Esophagus squamous epithelium (tissue), 5 donors: ENCODE data around the gene OXTR. TPM values are rescaled to one million over a fixed set of nuclear protein-coding genes. Genes with fewer than 3 reads are reported as not detected.

Source experiments
- DNase-seq: peaks from one replicate; lab custom pipeline; 2025; lab: John Stamatoyannopoulos, UW
- H3K27ac ChIP-seq, 4 donors: fragments of 200-600 bp; sonication (generic); one replicate each; pipeline ENCODE4 v1.5.1; 2016 to 2019; ENCODE audit warnings: mild to moderate bottlenecking in 1 of 4
- H3K27me3 ChIP-seq, 4 donors: fragments of 200-600 bp; sonication (generic); 1 replicate in 3 of 4; 2 replicates in 1 of 4; pipeline versions ENCODE4 v1.5.1 to v1.6.0; 2017 to 2021; ENCODE audit warnings: antibody characterized with exemption in 1 of 4
- H3K36me3 ChIP-seq, 3 donors: fragments of 200-600 bp; sonication (generic); one replicate each; pipeline ENCODE4 v1.5.1; 2016 to 2019
- H3K4me1 ChIP-seq, 3 donors: fragments of 200-600 bp; sonication (generic); one replicate each; pipeline ENCODE4 v1.5.1; 2017 to 2019
- H3K4me3 ChIP-seq, 4 donors: fragments of 200-600 bp; sonication (generic); 1 replicate in 3 of 4; 2 replicates in 1 of 4; pipeline ENCODE4 v1.5.1; 2016 to 2019; ENCODE audit warnings: mild to moderate bottlenecking in 2 of 4, moderate library complexity in 1 of 4
- H3K9me3 ChIP-seq, 3 donors: fragments of 200-600 bp; sonication (generic); one replicate each; pipeline ENCODE4 v1.5.1; 2016 to 2019
- POLR2A ChIP-seq, 4 donors: fragments of 450-650 bp; IDR thresholded peaks; one replicate each; pipeline ENCODE4 v1.6.1; 2017; ENCODE audit warnings: antibody characterized with exemption in 4 of 4, mild to moderate bottlenecking in 4 of 4, moderate library complexity in 3 of 4
- WGBS, 2 donors: methylation state at CpG; one replicate each; pipeline ENCODE4 v1.1.5; 2018; 5-methylcytosine and 5-hydroxymethylcytosine counted together
- intact Hi-C: fragments of 100-400 bp; cut with DNase I; formaldehyde crosslinking; loops from one replicate; pipeline ENCODE4 v1.15.0; 2022
- total RNA-seq, 4 donors: library from RNA; depleted of rRNA; stranded (reverse); fragments of >200 nt; gene quantifications; one replicate each; pipeline ENCODE4 v1.1.0, GENCODE V29; 2016
- TF ChIP-seq, protein P1 (sequence below), 6 experiments: fragments of 450-650 bp in 4 of 6; fragments of 200-600 bp in 2 of 6; sonication (generic) in 2 of 6; IDR thresholded peaks; one replicate each; pipeline ENCODE4 v1.5.1; 2016 to 2019; ENCODE audit warnings: antibody characterized with exemption in 6 of 6, mild to moderate bottlenecking in 4 of 6, moderate library complexity in 4 of 6
- donor health status: DM: yes; HTN: yes; CAD: no.

OXTR gene
- total RNA-seq, 4 donors from 2014 or later, result 3.8 to 9.0 (median 6.4) TPM

DNA sequence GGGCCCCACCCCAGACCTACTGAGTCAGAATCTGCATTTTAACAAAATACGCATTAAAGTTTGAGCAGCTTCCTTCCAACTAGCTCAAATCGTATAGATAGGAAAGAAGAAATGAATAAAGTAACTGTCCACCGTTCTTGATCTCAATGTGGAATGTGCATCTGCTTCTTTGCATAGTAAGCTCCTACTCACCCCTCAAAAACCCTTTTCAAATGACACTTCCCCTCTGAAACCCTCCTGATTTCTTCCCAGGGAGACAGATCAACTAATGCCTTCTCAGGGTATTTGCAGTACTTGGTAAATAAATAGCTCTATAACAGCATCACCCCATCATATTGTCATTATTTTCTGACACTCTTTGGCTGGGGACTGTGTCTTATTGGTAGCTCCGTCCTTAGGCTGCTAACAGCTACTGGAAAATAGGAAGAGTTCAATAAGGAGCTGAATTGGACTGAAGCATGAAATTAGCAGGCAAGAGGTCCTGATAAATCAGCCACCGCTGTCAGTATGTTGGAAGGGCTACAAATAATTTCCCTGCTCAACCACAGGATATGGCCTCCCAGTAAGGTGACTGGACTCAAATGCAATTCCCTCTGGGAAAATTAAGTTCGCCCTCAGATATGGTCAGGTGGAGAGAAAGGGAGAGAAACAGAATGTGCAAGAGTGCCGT, 10.2 kb downstream of the OXTR start:
- TF ChIP-seq, protein P1, sequence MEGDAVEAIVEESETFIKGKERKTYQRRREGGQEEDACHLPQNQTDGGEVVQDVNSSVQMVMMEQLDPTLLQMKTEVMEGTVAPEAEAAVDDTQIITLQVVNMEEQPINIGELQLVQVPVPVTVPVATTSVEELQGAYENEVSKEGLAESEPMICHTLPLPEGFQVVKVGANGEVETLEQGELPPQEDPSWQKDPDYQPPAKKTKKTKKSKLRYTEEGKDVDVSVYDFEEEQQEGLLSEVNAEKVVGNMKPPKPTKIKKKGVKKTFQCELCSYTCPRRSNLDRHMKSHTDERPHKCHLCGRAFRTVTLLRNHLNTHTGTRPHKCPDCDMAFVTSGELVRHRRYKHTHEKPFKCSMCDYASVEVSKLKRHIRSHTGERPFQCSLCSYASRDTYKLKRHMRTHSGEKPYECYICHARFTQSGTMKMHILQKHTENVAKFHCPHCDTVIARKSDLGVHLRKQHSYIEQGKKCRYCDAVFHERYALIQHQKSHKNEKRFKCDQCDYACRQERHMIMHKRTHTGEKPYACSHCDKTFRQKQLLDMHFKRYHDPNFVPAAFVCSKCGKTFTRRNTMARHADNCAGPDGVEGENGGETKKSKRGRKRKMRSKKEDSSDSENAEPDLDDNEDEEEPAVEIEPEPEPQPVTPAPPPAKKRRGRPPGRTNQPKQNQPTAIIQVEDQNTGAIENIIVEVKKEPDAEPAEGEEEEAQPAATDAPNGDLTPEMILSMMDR (IDR thresholded peaks at IDR 0.05), result no peak
- no peak for TF ChIP-seq POLR2A (IDR thresholded peaks at IDR 0.05)
- no peak for DNase-seq
- H3K4me1 ChIP-seq, result no peaks in the 10 kb centered on the region
- no peaks in the 10 kb centered on the region for H3K9me3 ChIP-seq
- H3K27me3 ChIP-seq, result peaks cover 0 to 8% (median 0%) of the 10 kb centered on the region in 4 donors
- intact Hi-C loops, result no loop called here
- H3K36me3 ChIP-seq, result no peaks in the 10 kb centered on the region
- no peak overlapping the region for H3K4me3 ChIP-seq
- H3K27ac ChIP-seq, result no peak overlapping the region
- 84% methylated on average over 7 of the region's 7 CpGs for WGBS, 2 donors

DNA sequence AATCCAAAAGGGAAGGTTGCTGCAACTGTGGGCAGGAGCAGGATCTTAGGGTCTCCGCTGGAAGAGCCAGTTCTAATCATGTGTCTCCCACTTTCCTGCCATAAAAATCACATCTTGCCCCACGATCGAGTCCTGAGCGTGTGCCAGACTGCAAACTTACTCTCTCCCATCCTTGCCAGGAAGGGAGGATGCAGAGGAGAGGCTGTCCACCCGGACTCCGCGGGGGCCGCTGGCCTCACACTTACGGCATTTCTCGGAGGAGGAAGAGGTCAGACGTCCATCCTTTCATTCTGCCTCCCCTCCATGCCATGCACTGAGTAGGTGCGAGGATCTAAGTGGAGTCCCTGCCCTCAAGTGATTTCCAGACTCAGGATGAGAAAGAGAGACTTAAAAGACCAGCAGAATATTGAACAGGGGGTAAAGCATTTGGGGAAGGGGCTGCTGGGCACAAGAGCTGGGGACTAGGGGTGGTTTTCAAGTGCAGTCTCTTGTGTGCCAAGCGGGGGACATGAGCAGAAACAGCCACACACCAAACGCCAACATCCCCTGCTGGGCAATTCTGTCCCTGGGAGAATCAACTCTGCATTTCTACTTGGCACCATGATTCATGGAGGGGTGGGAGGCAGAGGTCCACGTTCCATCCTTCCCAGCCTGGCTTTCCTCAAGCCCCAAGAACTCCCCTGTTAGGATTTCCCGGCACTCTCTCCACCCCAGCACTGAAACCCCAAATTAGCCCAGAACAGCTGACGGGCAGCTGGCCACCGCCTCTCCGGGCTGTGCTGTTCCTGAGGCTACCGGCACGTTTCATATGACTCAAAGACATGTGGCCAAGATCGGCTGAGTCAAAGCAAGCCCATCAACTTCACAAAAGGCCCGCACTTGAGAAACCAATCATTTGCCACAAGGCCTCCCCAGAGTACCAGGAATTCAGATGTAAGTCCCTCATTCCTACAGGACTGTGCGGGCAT, 11.6 kb downstream of the OXTR start:
- no peaks in the 10 kb centered on the region for H3K27me3 ChIP-seq
- WGBS, 2 donors, result 78 to 79% methylated on average over 20 of the region's 24 CpGs
- DNase-seq, result no peak
- H3K27ac ChIP-seq, result no peak overlapping the region
- no peaks in the 10 kb centered on the region for H3K4me1 ChIP-seq
- H3K4me3 ChIP-seq, result no peak overlapping the region
- no peaks in the 10 kb centered on the region for H3K36me3 ChIP-seq
- H3K9me3 ChIP-seq, result no peaks in the 10 kb centered on the region
- TF ChIP-seq, protein P1 (IDR thresholded peaks at IDR 0.05), result no peak
- no peak for TF ChIP-seq POLR2A (IDR thresholded peaks at IDR 0.05)
- intact Hi-C loops, result no loop called here

DNA sequence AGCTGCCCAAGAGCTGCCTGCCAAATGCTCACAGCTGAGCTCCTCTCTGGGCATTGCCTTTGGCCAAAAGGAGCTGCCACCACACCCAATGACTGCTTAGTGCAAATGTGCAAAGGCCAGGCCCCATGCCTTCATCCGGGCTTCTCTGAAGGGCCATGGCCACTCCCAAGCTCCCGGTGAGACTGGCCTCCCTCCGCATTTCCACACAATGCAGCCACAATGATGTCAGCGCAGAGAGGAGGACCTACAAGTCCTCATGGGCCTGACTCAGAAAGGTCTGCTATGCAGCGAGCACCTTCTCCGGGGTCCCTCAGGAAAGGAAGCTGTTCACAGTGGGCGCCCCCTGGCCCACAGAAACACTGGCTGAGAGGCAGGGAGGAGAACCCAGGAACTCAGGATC, 12.7 kb downstream of the OXTR start:
- H3K4me1 ChIP-seq, result no peaks in the 10 kb centered on the region
- H3K27me3 ChIP-seq, result no peaks in the 10 kb centered on the region
- no peaks in the 10 kb centered on the region for H3K9me3 ChIP-seq
- H3K36me3 ChIP-seq, result no peaks in the 10 kb centered on the region
- DNase-seq, result no peak
- no peak overlapping the region for H3K27ac ChIP-seq
- no peak overlapping the region for H3K4me3 ChIP-seq
- TF ChIP-seq, protein P1 (IDR thresholded peaks at IDR 0.05), result no peak
- no peak for TF ChIP-seq POLR2A (IDR thresholded peaks at IDR 0.05)
- WGBS, 2 donors, result no CpG with 5 or more reads among the region's 7 CpGs
- intact Hi-C loops, result no loop called here

DNA sequence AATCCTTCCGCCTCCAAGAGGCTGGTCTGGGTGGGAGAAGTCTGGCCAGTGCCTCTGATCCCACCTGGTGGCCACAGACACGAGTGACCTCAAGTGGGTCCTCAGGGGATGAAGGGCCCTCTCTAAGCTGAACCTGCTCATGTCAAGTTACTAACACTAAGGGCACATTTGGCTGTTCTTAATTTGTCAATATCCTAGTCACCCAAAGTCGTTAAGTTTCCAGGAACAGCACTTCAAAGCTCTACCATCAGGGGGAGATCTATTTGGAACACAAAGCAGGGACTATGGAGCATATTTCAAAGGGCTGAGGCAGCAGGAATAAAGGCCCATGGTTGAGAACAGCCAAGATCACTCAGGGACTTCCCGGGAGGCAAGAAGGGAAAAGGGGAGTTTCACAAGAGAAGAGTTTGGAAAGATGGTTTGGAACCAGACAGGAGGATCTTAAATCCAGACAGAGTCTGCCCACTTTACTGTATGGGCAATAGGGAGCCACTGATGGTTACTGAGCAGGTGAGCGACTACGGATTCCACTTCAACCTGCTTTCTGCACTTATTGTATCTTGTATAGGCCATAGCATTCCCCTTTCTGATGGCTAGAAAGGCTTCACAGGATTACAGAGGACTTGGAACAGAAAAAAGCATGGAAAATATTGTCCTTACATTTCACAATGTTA, 13.7 kb downstream of the OXTR start:
- no peak for TF ChIP-seq POLR2A (IDR thresholded peaks at IDR 0.05)
- TF ChIP-seq, protein P1 (IDR thresholded peaks at IDR 0.05), result peak in 1 of 6 experiments; percentile 29
- H3K27ac ChIP-seq, result no peak overlapping the region
- no peaks in the 10 kb centered on the region for H3K36me3 ChIP-seq
- H3K9me3 ChIP-seq, result no peaks in the 10 kb centered on the region
- WGBS, 2 donors, result 63 to 74% methylated on average over 6 of the region's 6 CpGs
- H3K4me1 ChIP-seq, result no peaks in the 10 kb centered on the region
- no peak for DNase-seq
- intact Hi-C loops, result no loop called here
- H3K4me3 ChIP-seq, result no peak overlapping the region
- no peaks in the 10 kb centered on the region for H3K27me3 ChIP-seq
